ENCODE results near the gene ANP32A. TPM values are rescaled to one million over a fixed set of nuclear protein-coding genes. Genes with fewer than 3 reads are reported as not detected.

The ANP32A gene
- total RNA-seq, 1 experiment from 2014 or later, result 110 TPM

DNA sequence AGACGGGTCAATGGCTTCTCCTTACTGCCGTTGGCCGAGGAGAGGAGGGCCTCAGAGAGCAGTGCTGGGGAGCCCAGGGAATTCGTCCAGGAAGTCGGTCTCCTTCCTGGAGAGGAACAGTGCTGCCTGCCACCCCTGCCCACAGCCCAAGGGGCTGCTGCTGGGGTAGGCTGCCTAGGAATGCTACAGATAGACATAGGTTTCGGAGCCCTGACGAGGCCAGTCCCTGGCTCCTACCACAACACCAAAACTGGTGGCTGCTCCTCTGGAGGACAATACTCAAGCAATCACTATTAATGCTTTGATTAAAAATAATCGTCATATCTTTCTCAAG is 30.5 kb downstream of the ANP32A start:
- Histone ChIP-seq H3K27me3 (replicated peaks) (no peaks in the 10 kb centered on the region), H3K4me3 (no peak overlapping the region), H3K27ac (no peak overlapping the region), H3K4me1 (replicated peaks) (peaks cover 6% of the 10 kb centered on the region; the same call in 1 of the 2 replicates), H3K36me3 (peaks cover 42% of the 10 kb centered on the region), H3K9me3 (replicated peaks) (0 out of 2 replicates have a peak, but pooled peaks cover 2% of the 10 kb centered on the region)
- DNase-seq (ENCODE audit: low read depth in 1 of 2, low spot score in 2 of 2), result no peak

DNA sequence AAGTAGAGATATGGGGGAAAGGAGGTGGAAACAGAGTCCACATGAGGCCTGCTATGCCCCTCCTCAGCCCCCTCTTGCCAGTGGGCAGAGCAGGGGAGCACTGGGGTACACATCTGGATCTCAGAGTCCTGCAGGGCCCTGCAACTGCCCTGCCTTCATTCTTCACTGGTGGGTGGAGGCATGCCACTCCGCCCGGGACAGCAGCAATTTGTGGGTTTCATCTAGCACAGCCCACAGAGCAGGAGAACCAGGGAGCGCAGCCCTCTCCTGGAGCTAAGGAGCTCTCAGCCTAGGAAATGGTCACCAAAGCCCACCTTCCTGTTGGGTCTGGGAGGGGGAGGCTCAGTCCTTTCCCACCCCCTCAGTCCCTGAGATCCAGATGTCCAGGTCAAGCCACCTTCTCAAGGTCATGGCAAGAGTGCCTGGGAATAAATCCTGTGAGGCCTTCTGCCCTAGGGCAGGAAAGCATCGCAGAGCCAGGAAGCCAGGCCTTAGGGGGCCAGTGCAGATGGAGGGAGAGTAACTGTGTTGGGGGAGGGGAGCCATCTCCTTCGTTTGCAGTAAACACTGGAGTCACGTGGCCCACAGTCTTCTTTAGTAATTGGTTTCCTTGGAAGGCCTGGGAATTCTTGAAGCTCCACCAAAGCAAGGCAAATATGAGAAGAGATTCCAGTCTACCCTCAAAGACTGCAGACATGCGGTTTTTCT is 31.0 kb downstream of the ANP32A start:
- Histone ChIP-seq H3K36me3 (peaks cover 47% of the 10 kb centered on the region), H3K9me3 (replicated peaks) (0 out of 2 replicates have a peak, but pooled peaks cover 2% of the 10 kb centered on the region), H3K27ac (no peak overlapping the region), H3K4me1 (replicated peaks) (peaks cover 6% of the 10 kb centered on the region; the same call in 1 of the 2 replicates), H3K4me3 (no peak overlapping the region), H3K27me3 (replicated peaks) (no peaks in the 10 kb centered on the region)
- no peak for DNase-seq (ENCODE audit: low read depth in 1 of 2, low spot score in 2 of 2)

DNA sequence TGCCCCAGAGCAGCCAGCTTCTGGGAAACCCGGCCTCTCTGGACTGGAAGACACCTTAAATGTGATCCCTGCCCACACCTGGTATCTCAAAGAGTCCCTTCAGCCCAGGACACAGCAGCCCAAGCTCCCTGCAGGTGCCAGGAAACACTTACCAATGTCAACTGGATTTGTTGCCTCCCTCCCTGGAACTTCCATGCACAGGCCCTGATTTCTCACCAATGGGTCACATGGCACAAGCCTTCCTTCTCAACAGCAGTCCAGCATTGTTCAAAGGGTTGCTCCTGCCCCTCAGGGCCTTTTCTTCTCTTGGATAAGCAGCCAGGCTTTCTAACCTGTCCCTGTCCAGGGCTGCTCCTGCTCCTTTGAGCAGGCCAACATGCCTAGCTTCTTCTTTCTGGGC is 31.6 kb downstream of the ANP32A start:
- H3K4me3 ChIP-seq, result no peak overlapping the region
- H3K4me1 ChIP-seq (replicated peaks), result peaks cover 6% of the 10 kb centered on the region; the same call in 1 of the 2 replicates
- H3K9me3 ChIP-seq (replicated peaks), result 0 out of 2 replicates have a peak, but pooled peaks cover 2% of the 10 kb centered on the region
- H3K27ac ChIP-seq, result no peak overlapping the region
- H3K36me3 ChIP-seq, result peaks cover 53% of the 10 kb centered on the region
- DNase-seq (ENCODE audit: low read depth in 1 of 2, low spot score in 2 of 2), result no peak
- no peaks in the 10 kb centered on the region for H3K27me3 ChIP-seq (replicated peaks)

DNA sequence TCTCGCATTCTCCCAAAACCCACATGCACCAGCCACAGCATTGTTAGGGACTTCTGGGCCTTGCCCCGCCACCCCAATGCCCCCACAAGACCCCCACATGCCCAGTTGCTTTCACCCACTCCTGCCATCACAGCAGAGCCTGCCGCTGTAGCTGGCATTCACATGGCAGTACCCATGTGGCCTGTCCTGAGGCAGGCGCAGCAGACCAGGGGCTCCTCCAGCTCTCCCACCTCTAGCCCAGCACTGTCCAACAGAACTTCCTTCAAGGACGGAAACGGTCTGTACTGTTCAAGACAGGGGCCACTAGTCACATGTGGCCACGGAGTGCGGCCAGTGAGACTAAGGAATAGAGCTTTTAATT is 32.5 kb downstream of the ANP32A start:
- Histone ChIP-seq H3K4me3 (no peak overlapping the region), H3K4me1 (replicated peaks) (peaks cover 6% of the 10 kb centered on the region; the same call in 1 of the 2 replicates), H3K27ac (no peak overlapping the region), H3K9me3 (replicated peaks) (0 out of 2 replicates have a peak, but pooled peaks cover 2% of the 10 kb centered on the region), H3K27me3 (replicated peaks) (no peaks in the 10 kb centered on the region), H3K36me3 (peaks cover 62% of the 10 kb centered on the region)
- no peak for DNase-seq (ENCODE audit: low read depth in 1 of 2, low spot score in 2 of 2)

DNA sequence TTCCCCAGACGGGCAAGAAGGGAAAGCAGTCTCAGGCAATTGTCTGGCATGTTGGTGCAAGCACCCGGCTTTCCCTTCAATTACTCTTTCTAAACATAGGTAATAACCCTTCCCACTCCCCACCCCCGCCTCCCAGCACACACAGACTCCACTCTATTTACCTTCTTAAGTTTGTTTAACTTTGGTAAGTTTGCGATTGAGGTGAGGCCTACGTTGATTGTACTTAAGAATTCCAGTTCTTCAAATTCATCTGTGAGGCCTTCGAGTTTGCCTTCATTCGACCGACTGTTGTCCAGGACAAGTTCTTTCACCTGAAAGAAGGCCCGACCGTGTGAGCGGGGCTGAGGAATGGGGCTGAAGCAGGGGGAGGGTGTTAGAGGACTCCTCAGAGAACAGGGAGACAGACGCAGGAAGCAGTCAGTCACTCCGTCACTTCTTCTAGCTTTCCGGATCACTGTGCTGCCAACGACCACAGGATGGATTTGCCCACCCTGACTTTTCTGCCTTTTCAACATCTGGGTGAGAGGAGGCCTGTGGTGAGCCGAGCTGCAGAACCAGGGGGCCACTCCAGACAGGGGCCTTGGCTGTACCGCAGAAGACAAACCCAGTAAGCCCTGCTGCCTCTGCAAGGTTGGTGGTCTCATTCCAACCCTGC is 33.0 kb downstream of the ANP32A start:
- Histone ChIP-seq H3K27ac (no peak overlapping the region), H3K36me3 (peaks cover 67% of the 10 kb centered on the region), H3K9me3 (replicated peaks) (0 out of 2 replicates have a peak, but pooled peaks cover 2% of the 10 kb centered on the region), H3K4me1 (replicated peaks) (peaks cover 6% of the 10 kb centered on the region; the same call in 1 of the 2 replicates), H3K27me3 (replicated peaks) (no peaks in the 10 kb centered on the region), H3K4me3 (no peak overlapping the region)
- DNase-seq (ENCODE audit: low read depth in 1 of 2, low spot score in 2 of 2), result no peak

DNA sequence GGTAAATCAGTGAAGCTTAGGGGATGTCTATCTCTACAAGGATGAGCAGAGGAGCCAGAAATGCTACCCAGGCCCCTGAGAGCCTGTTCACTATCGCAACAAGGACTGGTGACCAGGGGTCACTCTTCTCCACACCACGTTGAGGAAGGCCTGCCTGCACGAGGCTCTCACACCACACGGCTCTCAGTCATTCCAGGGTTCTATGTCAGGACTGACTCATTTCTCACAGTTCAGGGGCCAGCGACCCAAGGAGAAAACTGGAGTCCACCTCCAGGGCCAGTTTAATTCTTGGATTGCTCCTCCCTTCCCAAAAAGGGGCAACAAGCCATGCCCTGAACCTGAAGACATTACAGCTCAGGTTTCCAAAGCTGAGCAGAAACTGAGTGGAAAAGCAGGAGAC is 33.9 kb downstream of the ANP32A start:
- Histone ChIP-seq H3K36me3 (peaks cover 77% of the 10 kb centered on the region), H3K27ac (no peak overlapping the region), H3K9me3 (replicated peaks) (0 out of 2 replicates have a peak, but pooled peaks cover 2% of the 10 kb centered on the region), H3K4me1 (replicated peaks) (peaks cover 6% of the 10 kb centered on the region; the same call in 1 of the 2 replicates), H3K27me3 (replicated peaks) (no peaks in the 10 kb centered on the region), H3K4me3 (no peak overlapping the region)
- no peak for DNase-seq (ENCODE audit: low read depth in 1 of 2, low spot score in 2 of 2)

DNA sequence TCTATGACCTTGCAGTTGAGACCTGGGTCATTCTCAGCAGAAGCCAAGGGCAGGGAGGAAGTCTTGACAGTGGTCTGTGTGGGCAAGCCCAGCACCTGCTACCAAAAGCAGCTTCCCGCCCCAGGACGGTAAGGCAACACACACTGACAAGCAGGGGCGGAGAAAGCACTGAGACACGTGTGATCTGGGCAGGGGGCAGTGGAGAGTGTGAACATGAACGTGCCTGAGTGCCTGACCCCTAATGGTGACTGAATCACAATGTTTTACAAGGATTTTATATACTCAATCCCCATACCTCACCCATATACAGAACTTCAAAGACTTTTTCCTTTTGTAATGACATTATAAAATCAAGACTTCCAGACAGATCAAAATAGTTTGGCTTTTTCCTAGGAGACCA is 35.2 kb downstream of the ANP32A start:
- H3K36me3 ChIP-seq, result peaks cover 81% of the 10 kb centered on the region
- H3K9me3 ChIP-seq (replicated peaks), result no peaks in the 10 kb centered on the region
- no peak overlapping the region for H3K27ac ChIP-seq
- H3K4me3 ChIP-seq, result no peak overlapping the region
- H3K27me3 ChIP-seq (replicated peaks), result no peaks in the 10 kb centered on the region
- peaks cover 6% of the 10 kb centered on the region; the same call in 1 of the 2 replicates for H3K4me1 ChIP-seq (replicated peaks)
- no peak for DNase-seq (ENCODE audit: low read depth in 1 of 2, low spot score in 2 of 2)

DNA sequence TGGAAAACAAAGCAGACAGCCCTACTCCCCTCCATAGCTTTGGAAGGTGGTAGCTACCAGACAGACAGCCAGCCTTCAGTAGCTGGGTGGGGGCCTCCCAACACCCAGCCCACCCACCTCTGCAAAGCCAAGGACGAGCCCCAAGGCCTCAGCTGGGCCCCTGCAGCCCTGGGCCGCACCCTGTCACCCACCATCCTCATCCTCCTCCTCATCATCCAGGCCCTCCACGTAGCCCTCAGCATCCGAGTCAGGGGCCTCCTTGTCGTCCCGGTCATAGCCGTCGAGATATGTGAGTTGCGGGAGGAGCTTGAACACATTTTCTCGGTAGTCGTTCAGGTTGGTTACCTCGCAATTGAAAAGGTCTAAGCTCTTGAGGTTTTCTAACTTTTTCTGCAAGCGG is 36.5 kb downstream of the ANP32A start:
- Histone ChIP-seq H3K36me3 (peaks cover 82% of the 10 kb centered on the region), H3K4me3 (no peak overlapping the region), H3K9me3 (replicated peaks) (no peaks in the 10 kb centered on the region), H3K27me3 (replicated peaks) (no peaks in the 10 kb centered on the region), H3K27ac (no peak overlapping the region), H3K4me1 (replicated peaks) (no peaks in the 10 kb centered on the region)
- no peak for DNase-seq (ENCODE audit: low read depth in 1 of 2, low spot score in 2 of 2)

DNA sequence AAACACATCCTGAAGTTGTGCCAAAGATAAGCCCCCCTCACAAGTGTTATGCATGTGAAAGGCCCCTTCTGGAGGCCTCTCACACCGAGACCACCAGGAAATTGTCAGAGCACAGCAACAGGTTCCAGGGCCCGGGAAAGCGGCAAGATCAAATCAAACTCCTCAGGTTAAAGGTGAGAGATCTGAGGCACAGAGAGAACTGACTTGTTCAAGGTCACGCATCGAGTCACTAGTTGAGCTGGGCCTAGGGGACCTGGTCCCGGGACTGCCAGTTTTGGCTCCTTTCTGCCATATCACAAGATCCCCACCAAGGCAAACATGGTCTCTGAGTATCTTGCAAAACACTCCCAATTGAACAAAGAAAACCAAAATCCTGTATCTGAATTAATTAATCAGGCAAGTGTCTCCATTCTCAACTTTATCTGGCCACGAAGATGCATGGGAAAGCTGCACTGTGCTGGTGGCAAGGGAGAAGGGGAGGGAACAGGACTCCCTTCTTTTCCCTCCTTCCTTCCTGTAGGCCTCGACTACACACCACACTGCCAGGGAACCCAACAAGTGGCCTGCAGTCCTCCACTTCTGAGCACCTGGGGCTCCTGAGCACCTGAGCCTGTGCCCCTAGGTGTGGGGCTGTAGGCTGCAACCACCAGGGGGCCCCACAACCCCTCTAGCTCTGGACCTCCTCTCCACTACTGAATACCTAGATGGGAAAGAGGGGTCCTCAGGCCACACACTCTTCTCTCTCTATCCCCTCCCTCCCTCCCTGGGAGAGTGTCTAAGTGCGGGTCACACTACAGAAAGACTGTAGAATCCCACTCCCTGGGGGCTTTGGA is 37.3 kb downstream of the ANP32A start:
- no peaks in the 10 kb centered on the region for H3K4me1 ChIP-seq (replicated peaks)
- H3K27me3 ChIP-seq (replicated peaks), result no peaks in the 10 kb centered on the region
- H3K36me3 ChIP-seq, result peaks cover 81% of the 10 kb centered on the region
- DNase-seq (ENCODE audit: low read depth in 1 of 2, low spot score in 2 of 2), result no peak
- H3K9me3 ChIP-seq (replicated peaks), result no peaks in the 10 kb centered on the region
- H3K27ac ChIP-seq, result no peak overlapping the region
- H3K4me3 ChIP-seq, result no peak overlapping the region

DNA sequence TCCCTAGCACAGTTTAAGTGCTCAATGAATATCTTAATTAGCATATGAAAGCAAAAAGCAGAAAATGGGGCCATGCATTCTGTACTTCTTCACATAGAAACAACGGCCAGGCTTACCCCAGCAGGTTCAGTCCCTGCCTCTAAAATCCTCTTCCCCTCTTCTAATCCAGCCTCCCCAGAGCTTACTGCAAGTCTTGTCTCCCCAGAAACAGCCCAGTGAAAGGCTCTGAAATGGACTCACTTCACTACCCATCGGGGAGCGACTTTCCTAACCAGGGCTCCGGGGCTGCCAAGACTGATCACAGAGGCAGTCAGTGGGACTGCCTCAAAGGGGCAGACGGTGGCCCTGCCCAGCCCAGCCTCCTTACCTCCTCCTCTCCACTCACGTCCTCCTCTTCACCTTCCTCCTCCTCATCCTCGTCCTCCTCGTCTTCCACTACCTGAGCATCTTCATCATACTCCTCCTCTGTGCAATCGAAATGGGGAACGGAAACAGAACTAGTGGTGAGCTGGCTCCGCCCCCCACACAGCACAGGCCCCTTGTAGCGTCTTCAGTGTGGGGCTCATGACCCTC is 38.0 kb downstream of the ANP32A start:
- H3K9me3 ChIP-seq (replicated peaks), result no peaks in the 10 kb centered on the region
- DNase-seq (ENCODE audit: low read depth in 1 of 2, low spot score in 2 of 2), result no peak
- H3K4me3 ChIP-seq, result no peak overlapping the region
- H3K27me3 ChIP-seq (replicated peaks), result no peaks in the 10 kb centered on the region
- no peak overlapping the region for H3K27ac ChIP-seq
- peaks cover 81% of the 10 kb centered on the region for H3K36me3 ChIP-seq
- H3K4me1 ChIP-seq (replicated peaks), result no peaks in the 10 kb centered on the region

DNA sequence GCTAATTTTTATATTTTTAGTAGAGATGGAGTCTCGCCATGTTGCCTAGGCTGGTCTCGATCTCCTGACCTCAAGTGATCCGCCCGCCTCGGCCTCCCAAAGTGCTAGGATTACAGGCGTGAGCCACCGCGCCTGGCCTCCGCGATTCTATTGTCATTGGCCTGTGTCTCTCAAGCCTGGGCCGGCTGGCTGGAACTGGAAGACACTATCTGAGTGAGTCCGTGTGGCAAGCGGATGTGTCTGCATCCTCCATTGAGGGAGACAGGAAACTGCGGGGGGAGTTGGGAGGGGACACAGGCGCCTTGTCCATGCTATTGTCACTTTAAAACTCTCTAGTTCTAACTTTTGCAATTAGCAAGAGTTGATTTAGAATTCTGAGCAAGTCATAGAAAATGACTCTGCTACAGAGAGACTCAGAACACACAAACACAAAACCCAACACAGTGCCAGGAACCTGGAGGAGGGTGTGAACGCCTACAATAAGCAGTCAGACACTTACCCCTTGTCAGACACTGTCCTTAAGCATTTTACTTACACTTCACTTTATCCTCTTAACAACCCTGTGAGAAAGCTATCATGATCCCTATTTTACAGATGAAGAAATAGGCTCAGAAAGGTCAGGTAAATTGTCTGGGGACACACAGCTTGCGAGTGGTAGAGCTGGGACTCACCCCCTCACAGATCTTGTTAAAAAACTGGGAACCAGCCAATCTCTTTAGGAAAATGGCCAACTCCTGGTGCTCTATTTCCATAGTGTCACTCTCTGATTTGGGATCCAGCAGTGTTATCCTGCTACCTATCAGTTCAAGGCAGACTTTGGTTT is 38.7 kb downstream of the ANP32A start:
- no peaks in the 10 kb centered on the region for H3K9me3 ChIP-seq (replicated peaks)
- no peak for DNase-seq (ENCODE audit: low read depth in 1 of 2, low spot score in 2 of 2)
- H3K4me3 ChIP-seq, result no peak overlapping the region
- no peaks in the 10 kb centered on the region for H3K27me3 ChIP-seq (replicated peaks)
- no peak overlapping the region for H3K27ac ChIP-seq
- H3K4me1 ChIP-seq (replicated peaks), result no peaks in the 10 kb centered on the region
- peaks cover 81% of the 10 kb centered on the region for H3K36me3 ChIP-seq

DNA sequence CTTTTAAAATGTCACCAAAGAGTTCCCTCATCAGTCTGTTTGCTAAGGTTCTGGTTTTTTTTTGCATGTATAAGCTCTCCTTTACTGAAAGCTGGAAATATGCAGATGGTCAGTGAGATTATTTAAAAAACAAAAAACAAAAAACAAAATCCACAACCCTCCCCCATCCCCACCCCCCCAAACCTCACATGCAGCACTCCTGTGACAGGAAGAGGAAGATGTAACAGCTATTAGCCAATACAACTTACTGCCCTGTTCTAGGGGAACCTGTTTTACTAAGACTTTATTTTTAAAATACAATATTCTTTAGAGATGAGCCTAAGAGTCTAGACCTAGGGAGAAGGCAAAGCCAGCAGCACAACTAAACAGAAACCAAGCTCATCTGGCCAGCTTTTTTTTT is 39.5 kb downstream of the ANP32A start:
- H3K27me3 ChIP-seq (replicated peaks), result no peaks in the 10 kb centered on the region
- no peak overlapping the region for H3K27ac ChIP-seq
- no peak for DNase-seq (ENCODE audit: low read depth in 1 of 2, low spot score in 2 of 2)
- peaks cover 74% of the 10 kb centered on the region for H3K36me3 ChIP-seq
- H3K4me1 ChIP-seq (replicated peaks), result no peaks in the 10 kb centered on the region
- H3K4me3 ChIP-seq, result no peak overlapping the region
- no peaks in the 10 kb centered on the region for H3K9me3 ChIP-seq (replicated peaks)

DNA sequence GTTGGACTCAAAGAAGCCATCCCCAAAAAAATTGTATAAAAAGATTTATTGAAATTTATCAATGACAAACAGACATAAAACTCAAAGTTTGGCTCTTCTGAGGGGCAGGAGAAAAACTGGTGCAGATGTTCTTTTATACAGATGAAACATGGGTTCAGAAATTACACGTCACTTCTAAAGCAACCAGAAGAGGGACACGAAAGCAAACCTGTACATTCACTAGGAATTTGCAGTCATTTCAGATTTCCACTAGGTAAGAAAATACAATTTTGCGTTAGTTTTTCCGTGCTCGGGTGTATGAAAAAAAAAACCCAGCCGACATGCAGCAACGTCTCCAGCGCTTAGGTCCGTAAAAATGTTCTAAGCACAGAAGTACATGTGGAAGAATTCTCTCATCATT is 41.8 kb downstream of the ANP32A start:
- no peaks in the 10 kb centered on the region for H3K9me3 ChIP-seq (replicated peaks)
- no peaks in the 10 kb centered on the region for H3K27me3 ChIP-seq (replicated peaks)
- no peak for DNase-seq (ENCODE audit: low read depth in 1 of 2, low spot score in 2 of 2)
- no peak overlapping the region for H3K27ac ChIP-seq
- no peak overlapping the region for H3K4me3 ChIP-seq
- no peaks in the 10 kb centered on the region for H3K4me1 ChIP-seq (replicated peaks)
- peaks cover 50% of the 10 kb centered on the region for H3K36me3 ChIP-seq
